Colonic mucosa (tissue), 4 donors: ENCODE results near the gene PPM1H. TPM values are rescaled to one million over a fixed set of nuclear protein-coding genes. Genes with fewer than 3 reads are reported as not detected.

Experiments
- DNase-seq: peaks from one replicate; pipeline ENCODE4 v3.0.0-alpha.2; 2020
- H3K27ac ChIP-seq: fragments of 200-600 bp; one replicate; pipeline ENCODE4 v1.8.0; 2021
- H3K27me3 ChIP-seq: fragments of 200-600 bp; one replicate; pipeline ENCODE4 v1.8.0; 2021
- H3K36me3 ChIP-seq: fragments of 200-600 bp; one replicate; pipeline ENCODE4 v1.8.0; 2021
- H3K4me1 ChIP-seq: fragments of 200-600 bp; one replicate; pipeline ENCODE4 v1.8.0; 2021; ENCODE audit warnings: mild to moderate bottlenecking
- H3K4me3 ChIP-seq: fragments of 200-600 bp; one replicate; pipeline ENCODE4 v1.8.0; 2021
- H3K9ac ChIP-seq, 2 donors: one replicate each; pipeline ENCODE4 v1.7.0; 2013; ENCODE audit warnings: control low read depth in 2 of 2, low read depth in 2 of 2, low read length in 2 of 2
- H3K9me3 ChIP-seq: fragments of 200-600 bp; one replicate; pipeline ENCODE4 v1.8.0; 2021
- intact Hi-C: fragments of 100-400 bp; cut with DNase I; formaldehyde crosslinking; loops from one replicate; pipeline ENCODE4 v1.14.1; 2022
- total RNA-seq, 2 donors: library from RNA; stranded (reverse); fragmentation: NEBNext Ultra II Directional in 1 of 2; extraction: Animal tissue kit (Norgen Biotek cat#: 25700) in 1 of 2; gene quantifications; one replicate each; pipeline ENCODE4 v1.2.1, GENCODE V29; 2021
- TF ChIP-seq, protein P1 (sequence below): fragments of 200-600 bp; IDR thresholded peaks from one replicate; pipeline ENCODE4 v1.8.0; 2022; ENCODE audit warnings: antibody characterized with exemption, mild to moderate bottlenecking
- donor health status: healthy.
- donor health status: DM: no; HTN: no; CAD: no.
- donor health status: DM: no; HTN: no; CAD: no.

PPM1H gene
- total RNA-seq, 2 donors from 2014 or later = 7.4 to 8.1 TPM

DNA sequence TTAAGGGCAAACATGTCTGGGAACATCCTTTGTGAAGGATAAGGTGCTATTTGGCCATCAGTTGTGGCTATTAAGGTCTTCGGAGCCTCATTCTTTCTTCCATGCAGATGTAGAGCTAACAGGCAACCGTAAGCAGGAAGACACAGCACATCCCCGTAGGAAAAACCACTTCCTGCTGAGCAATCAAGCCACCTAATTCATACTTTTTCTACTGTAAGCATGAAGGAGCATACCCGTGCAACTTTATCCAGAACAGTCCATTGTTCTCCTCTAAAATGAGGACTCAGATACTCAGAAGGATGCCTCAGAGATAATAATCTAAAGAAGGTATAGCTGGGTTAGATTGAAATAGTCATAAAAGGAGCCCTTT is 232.0 kb downstream of the PPM1H start:
- H3K4me1 ChIP-seq = no peaks in the 10 kb centered on the region
- TF ChIP-seq, protein P1, sequence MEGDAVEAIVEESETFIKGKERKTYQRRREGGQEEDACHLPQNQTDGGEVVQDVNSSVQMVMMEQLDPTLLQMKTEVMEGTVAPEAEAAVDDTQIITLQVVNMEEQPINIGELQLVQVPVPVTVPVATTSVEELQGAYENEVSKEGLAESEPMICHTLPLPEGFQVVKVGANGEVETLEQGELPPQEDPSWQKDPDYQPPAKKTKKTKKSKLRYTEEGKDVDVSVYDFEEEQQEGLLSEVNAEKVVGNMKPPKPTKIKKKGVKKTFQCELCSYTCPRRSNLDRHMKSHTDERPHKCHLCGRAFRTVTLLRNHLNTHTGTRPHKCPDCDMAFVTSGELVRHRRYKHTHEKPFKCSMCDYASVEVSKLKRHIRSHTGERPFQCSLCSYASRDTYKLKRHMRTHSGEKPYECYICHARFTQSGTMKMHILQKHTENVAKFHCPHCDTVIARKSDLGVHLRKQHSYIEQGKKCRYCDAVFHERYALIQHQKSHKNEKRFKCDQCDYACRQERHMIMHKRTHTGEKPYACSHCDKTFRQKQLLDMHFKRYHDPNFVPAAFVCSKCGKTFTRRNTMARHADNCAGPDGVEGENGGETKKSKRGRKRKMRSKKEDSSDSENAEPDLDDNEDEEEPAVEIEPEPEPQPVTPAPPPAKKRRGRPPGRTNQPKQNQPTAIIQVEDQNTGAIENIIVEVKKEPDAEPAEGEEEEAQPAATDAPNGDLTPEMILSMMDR = no peak
- H3K27ac ChIP-seq = peak overlapping the region; percentile 33
- intact Hi-C loops = no loop called here
- H3K9ac ChIP-seq = no peak overlapping the region
- H3K36me3 ChIP-seq = no peaks in the 10 kb centered on the region
- no peak overlapping the region for H3K4me3 ChIP-seq
- H3K27me3 ChIP-seq = no peaks in the 10 kb centered on the region
- no peak for DNase-seq
- H3K9me3 ChIP-seq = no peaks in the 10 kb centered on the region

DNA sequence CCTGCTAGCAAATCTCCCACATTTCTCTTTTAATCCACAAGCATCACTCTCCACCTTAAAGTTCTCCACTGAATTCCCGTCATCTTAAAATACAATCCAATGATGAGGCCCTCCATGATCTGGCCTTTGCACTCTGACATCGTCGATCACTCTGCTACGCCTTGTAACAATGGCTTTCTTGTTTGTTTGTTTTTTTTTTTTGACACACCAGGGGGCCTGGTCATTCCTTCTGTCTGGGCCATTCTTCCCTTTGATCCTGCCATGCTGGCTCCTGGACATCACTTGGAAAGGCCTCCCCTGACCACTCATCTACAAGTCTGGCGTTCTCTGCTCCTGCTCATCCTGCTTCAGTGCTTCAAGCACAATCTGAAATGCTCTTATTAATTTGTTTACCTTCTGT is 233.5 kb downstream of the PPM1H start:
- Histone ChIP-seq H3K4me1 (no peaks in the 10 kb centered on the region), H3K9ac (no peak overlapping the region), H3K27me3 (no peaks in the 10 kb centered on the region), H3K4me3 (no peak overlapping the region), H3K27ac (no peak overlapping the region), H3K36me3 (no peaks in the 10 kb centered on the region), H3K9me3 (no peaks in the 10 kb centered on the region)
- TF ChIP-seq, protein P1 = no peak
- intact Hi-C loops = no loop called here
- no peak for DNase-seq

GRCh38 chr12:62700091-62700880 is 234.7 kb downstream of the PPM1H start:
- H3K27ac ChIP-seq = no peak overlapping the region
- H3K27me3 ChIP-seq = no peaks in the 10 kb centered on the region
- no peak overlapping the region for H3K4me3 ChIP-seq
- no peaks in the 10 kb centered on the region for H3K36me3 ChIP-seq
- intact Hi-C loops = no loop called here
- no peaks in the 10 kb centered on the region for H3K4me1 ChIP-seq
- TF ChIP-seq, protein P1 = no peak
- no peak for DNase-seq
- H3K9me3 ChIP-seq = no peaks in the 10 kb centered on the region
- H3K9ac ChIP-seq = no peak overlapping the region

GRCh38 chr12:62698701-62699101 is 236.2 kb downstream of the PPM1H start:
- H3K36me3 ChIP-seq = no peaks in the 10 kb centered on the region

GRCh38 chr12:62697893-62698292 is 237.1 kb downstream of the PPM1H start:
- Histone ChIP-seq H3K27ac (no peak overlapping the region), H3K9ac (no peak overlapping the region), H3K36me3 (no peaks in the 10 kb centered on the region), H3K4me3 (no peak overlapping the region), H3K27me3 (no peaks in the 10 kb centered on the region), H3K4me1 (no peaks in the 10 kb centered on the region), H3K9me3 (no peaks in the 10 kb centered on the region)
- intact Hi-C loops = no loop called here
- TF ChIP-seq, protein P1 = no peak
- DNase-seq = no peak

More at GRCh38 chr12:62698701-62699101, 236.2 kb downstream of the PPM1H start:
- no peak for DNase-seq
- no peak overlapping the region for H3K9ac ChIP-seq
- H3K27ac ChIP-seq = no peak overlapping the region
- no peaks in the 10 kb centered on the region for H3K9me3 ChIP-seq
- no peaks in the 10 kb centered on the region for H3K4me1 ChIP-seq
- no peaks in the 10 kb centered on the region for H3K27me3 ChIP-seq
- intact Hi-C loops = no loop called here
- no peak overlapping the region for H3K4me3 ChIP-seq
- TF ChIP-seq, protein P1 = no peak
